GM20000 (cell line): ENCODE results near the gene LTBP4.

Experiments
- DNase-seq: peaks from one replicate; pipeline ENCODE4 v3.0.0; 2012; ENCODE audit warnings: low spot score
- CTCF ChIP-seq: IDR thresholded peaks from 2 replicates; pipeline ENCODE4 v1.5.1; 2012; ENCODE audit warnings: mild to moderate bottlenecking, control low read depth; ENCODE audit errors: extremely low read depth, missing control alignments

Gene LTBP4

GRCh38 chr19:40677156-40677555, 76.0 kb downstream of the LTBP4 start:
- no peak for DNase-seq
- TF ChIP-seq CTCF = no peak
